HEK293 (cell line): ENCODE data around the gene LCN10.

Experiments
- KLF16 ChIP-seq: fragments of 450-650 bp; formaldehyde crosslinking; IDR thresholded peaks from 2 replicates; pipeline ENCODE4 v1.5.1; 2017; ENCODE audit warnings: missing biosample characterization, missing genetic modification characterization
- KLF9 ChIP-seq: fragments of 450-650 bp; formaldehyde crosslinking; IDR thresholded peaks from 2 replicates; pipeline ENCODE4 v1.5.1; 2016; ENCODE audit warnings: missing biosample characterization, missing genetic modification characterization, low read depth
- SP7 ChIP-seq: fragments of 450-650 bp; formaldehyde crosslinking; IDR thresholded peaks from 2 replicates; pipeline ENCODE4 v1.5.1; 2016; ENCODE audit warnings: missing biosample characterization, missing genetic modification characterization
- YY1 ChIP-seq: fragments of 450-650 bp; formaldehyde crosslinking; IDR thresholded peaks from 2 replicates; pipeline ENCODE4 v1.5.1; 2018; ENCODE audit warnings: missing biosample characterization, missing genetic modification characterization
- ZEB2 ChIP-seq: fragments of 450-650 bp; formaldehyde crosslinking; IDR thresholded peaks from 2 replicates; pipeline ENCODE4 v1.5.1; 2016; ENCODE audit warnings: missing biosample characterization, missing genetic modification characterization
- ZNF174 ChIP-seq: fragments of 450-650 bp; formaldehyde crosslinking; IDR thresholded peaks from 2 replicates; pipeline ENCODE4 v1.5.0; 2017; ENCODE audit warnings: missing biosample characterization, mild to moderate bottlenecking, missing genetic modification characterization
- ZNF19 ChIP-seq: fragments of 450-650 bp; formaldehyde crosslinking; IDR thresholded peaks from 2 replicates; pipeline ENCODE4; 2016; ENCODE audit warnings: missing biosample characterization, missing genetic modification characterization, low read depth
- ZNF2 ChIP-seq: fragments of 450-650 bp; formaldehyde crosslinking; IDR thresholded peaks from 2 replicates; pipeline ENCODE4 v1.5.1; 2016; ENCODE audit warnings: missing biosample characterization, missing genetic modification characterization
- ZNF214 ChIP-seq: fragments of 450-650 bp; formaldehyde crosslinking; IDR thresholded peaks from 2 replicates; pipeline ENCODE4 v1.5.1; 2017; ENCODE audit warnings: missing biosample characterization, mild to moderate bottlenecking, missing genetic modification characterization, borderline replicate concordance
- ZNF785 ChIP-seq: fragments of 450-650 bp; formaldehyde crosslinking; IDR thresholded peaks from 2 replicates; pipeline ENCODE4 v1.5.1; 2016; ENCODE audit warnings: missing biosample characterization, missing genetic modification characterization
- TF ChIP-seq, protein P1 (sequence below): fragments of 450-650 bp; formaldehyde crosslinking; IDR thresholded peaks from 2 replicates; pipeline ENCODE4 v1.5.1; 2016; ENCODE audit warnings: missing biosample characterization, missing genetic modification characterization
- TF ChIP-seq, protein P2 (sequence below): fragments of 450-650 bp; formaldehyde crosslinking; IDR thresholded peaks from 2 replicates; pipeline ENCODE4 v1.5.1; 2016; ENCODE audit warnings: missing biosample characterization, missing genetic modification characterization
- TF ChIP-seq, protein P3 (sequence below): fragments of 450-650 bp; formaldehyde crosslinking; IDR thresholded peaks from 2 replicates; pipeline ENCODE4 v1.5.1; 2016; ENCODE audit warnings: missing biosample characterization, missing genetic modification characterization
- TF ChIP-seq, protein P4 (sequence below): fragments of 450-650 bp; formaldehyde crosslinking; IDR thresholded peaks from 2 replicates; pipeline ENCODE4 v1.5.1; 2017; ENCODE audit warnings: missing biosample characterization, missing genetic modification characterization

DNA sequence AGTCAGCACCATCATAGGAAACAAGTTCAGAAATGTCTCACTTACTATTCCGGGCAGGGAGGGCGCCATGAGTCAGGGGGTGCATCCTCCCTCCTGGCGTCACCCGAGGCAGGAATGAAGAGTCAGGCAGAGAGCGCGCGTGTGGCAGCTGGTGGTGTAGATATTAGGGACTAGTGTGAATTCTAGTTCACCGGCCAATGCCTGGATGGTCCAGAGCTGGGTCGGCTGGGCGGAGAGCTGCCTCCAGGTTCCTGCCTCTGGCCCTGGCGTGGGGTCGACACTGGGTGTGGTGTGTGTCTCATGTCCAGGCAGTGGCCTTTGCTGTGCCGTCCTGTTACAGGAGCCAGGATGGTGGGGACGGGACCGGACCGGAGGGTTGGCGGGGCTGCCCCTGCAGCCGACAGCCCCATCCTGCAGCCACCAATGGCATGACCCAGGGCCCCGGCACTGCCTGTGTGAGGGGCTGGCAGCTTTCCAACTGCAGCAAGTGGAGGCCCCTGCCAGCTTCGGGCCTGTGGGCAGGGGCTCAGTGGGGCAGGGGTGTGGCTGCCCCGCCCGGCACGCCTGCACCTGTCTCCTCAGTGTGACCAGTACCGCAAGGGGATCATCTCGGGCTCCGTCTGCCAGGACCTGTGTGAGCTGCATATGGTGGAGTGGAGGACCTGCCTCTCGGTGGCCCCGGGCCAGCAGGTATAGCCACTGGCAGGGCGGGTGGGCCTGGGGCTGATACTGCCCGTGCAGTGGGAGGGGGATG, 21.2 kb downstream of the LCN10 start:
- TF ChIP-seq, protein P1, sequence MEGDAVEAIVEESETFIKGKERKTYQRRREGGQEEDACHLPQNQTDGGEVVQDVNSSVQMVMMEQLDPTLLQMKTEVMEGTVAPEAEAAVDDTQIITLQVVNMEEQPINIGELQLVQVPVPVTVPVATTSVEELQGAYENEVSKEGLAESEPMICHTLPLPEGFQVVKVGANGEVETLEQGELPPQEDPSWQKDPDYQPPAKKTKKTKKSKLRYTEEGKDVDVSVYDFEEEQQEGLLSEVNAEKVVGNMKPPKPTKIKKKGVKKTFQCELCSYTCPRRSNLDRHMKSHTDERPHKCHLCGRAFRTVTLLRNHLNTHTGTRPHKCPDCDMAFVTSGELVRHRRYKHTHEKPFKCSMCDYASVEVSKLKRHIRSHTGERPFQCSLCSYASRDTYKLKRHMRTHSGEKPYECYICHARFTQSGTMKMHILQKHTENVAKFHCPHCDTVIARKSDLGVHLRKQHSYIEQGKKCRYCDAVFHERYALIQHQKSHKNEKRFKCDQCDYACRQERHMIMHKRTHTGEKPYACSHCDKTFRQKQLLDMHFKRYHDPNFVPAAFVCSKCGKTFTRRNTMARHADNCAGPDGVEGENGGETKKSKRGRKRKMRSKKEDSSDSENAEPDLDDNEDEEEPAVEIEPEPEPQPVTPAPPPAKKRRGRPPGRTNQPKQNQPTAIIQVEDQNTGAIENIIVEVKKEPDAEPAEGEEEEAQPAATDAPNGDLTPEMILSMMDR (tag by site-specific recombination), result no peak
- TF ChIP-seq SP7 (tag by site-specific recombination) (no peak; the same call in 1 of the 2 replicates), ZNF174 (tag by site-specific recombination) (no peak), ZEB2 (tag by site-specific recombination) (0 out of 2 replicates have a peak, but pooled peaks have one; percentile 26), ZNF19 (tag by site-specific recombination) (no peak), ZNF785 (tag by site-specific recombination) (no peak), KLF9 (tag by site-specific recombination) (peak; percentile 72), YY1 (tag by site-specific recombination) (no peak), KLF16 (tag by site-specific recombination) (no peak), ZNF214 (tag by site-specific recombination) (no peak), ZNF2 (no peak)
- TF ChIP-seq, protein P2, sequence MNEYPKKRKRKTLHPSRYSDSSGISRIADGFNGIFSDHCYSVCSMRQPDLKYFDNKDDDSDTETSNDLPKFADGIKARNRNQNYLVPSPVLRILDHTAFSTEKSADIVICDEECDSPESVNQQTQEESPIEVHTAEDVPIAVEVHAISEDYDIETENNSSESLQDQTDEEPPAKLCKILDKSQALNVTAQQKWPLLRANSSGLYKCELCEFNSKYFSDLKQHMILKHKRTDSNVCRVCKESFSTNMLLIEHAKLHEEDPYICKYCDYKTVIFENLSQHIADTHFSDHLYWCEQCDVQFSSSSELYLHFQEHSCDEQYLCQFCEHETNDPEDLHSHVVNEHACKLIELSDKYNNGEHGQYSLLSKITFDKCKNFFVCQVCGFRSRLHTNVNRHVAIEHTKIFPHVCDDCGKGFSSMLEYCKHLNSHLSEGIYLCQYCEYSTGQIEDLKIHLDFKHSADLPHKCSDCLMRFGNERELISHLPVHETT (tag by site-specific recombination), result no peak
- TF ChIP-seq, protein P3, sequence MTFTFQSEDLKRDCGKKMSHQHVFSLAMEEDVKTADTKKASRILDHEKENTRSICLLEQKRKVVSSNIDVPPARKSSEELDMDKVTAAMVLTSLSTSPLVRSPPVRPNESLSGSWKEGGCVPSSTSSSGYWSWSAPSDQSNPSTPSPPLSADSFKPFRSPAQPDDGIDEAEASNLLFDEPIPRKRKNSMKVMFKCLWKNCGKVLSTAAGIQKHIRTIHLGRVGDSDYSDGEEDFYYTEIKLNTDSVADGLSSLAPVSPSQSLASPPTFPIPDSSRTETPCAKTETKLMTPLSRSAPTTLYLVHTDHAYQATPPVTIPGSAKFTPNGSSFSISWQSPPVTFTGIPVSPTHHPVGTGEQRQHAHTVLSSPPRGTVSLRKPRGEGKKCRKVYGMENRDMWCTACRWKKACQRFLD (tag by site-specific recombination), result no peak
- TF ChIP-seq, protein P4, sequence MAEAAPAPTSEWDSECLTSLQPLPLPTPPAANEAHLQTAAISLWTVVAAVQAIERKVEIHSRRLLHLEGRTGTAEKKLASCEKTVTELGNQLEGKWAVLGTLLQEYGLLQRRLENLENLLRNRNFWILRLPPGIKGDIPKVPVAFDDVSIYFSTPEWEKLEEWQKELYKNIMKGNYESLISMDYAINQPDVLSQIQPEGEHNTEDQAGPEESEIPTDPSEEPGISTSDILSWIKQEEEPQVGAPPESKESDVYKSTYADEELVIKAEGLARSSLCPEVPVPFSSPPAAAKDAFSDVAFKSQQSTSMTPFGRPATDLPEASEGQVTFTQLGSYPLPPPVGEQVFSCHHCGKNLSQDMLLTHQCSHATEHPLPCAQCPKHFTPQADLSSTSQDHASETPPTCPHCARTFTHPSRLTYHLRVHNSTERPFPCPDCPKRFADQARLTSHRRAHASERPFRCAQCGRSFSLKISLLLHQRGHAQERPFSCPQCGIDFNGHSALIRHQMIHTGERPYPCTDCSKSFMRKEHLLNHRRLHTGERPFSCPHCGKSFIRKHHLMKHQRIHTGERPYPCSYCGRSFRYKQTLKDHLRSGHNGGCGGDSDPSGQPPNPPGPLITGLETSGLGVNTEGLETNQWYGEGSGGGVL (tag by site-specific recombination), result no peak
